ENCODE results near the gene ADD1.

Gene ADD1

DNA sequence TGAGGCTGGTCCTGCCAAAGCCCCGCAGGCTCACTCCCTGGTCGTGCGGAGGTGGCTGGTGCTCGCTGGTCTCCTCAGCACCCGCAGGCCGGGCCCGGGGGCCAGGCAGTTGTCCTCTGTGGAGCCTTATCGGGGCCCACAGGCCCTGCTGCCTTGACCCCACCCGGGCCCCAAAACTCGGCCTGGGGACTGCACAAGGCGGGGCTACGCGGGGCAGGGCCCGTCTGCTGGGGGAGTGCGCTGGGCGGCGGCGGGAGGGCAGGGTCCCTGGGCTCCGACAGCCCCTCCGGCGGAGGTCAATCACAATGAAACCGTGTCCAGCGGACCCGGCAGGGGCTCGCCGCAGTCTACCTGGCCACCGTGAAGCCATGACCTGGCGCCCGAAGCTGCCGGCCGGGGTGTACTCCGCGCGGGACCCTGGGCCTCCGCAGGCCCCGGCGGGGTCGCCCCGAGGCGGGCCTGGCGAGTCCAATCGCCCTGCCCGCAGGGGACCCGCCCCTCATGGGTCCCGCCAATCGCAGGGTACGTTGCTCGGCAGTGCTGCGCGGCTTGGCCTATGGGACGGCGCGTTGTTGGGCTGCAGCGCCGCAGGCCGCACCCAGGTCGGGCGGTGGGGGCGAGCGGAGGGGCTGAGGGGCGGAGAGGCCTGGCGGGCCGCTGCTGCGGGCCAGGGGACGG lies at the start of gene ADD1:
ADD1 (plus strand) TSS at position 582 of the 678 bp plus-strand sequence. CDS start 32,072 bp downstream, outside the sequence.
- DNase-seq (ENCODE audit: low spot score) = peak; percentile 100

GRCh38 chr4:2794486-2795299 lies 49.0 kb upstream of the ADD1 start:
- DNase-seq (ENCODE audit: low spot score) = no peak

GRCh38 chr4:2795300-2795892 lies 48.2 kb upstream of the ADD1 start:
- no peak for DNase-seq (ENCODE audit: low spot score)

DNA sequence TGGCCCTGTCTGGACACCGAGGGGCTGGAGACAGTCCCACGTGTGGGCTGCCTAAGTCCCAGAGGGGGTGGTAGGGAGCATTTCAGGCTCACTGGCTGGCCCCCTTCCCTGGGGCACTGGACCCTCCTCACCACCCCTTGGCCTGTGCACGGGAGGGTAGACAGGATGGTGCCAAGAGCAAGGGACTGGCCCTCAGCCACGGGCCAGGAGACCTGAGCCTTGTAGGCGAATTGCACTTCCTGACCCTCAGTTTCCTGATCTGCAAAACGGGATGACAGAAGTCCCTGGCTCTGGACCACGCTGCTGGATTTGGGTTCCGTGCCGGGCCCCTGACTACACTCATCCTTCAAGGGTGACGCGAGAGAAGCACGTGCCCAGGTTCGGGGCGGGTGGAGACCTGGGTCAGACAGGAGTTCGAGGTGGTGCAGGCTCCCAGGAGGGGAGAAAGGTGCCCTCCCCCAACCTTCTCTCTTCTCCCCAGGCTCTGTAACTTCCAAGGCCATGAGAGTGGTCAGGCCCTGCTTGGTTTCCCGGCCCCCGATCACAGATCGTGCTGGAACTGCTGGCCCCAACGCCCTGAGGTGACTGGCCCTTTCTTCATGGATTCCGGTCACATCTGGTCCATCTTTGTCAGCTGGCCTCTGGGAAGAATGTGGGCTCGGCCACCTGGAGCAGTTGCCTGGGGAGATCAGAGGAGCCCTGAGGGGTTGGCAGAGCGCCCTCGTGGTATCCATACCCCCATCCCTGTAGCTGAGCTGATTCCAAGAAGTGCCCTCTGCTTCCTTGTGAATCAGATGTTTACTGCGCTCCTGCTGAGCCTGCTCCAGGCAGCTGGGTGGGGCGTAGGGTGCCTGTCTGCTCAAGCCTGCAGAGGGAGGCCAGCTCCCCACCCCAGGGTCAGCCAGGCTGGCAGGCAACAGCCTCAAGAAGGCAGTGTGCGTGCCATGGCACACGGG lies 47.5 kb upstream of the ADD1 start:
- DNase-seq (ENCODE audit: low spot score) = no peak

- DNase-seq (ENCODE audit: low spot score) = no peak
Measured at GRCh38 chr4:2796849-2797544, 46.6 kb upstream of the ADD1 start.

- no peak for DNase-seq (ENCODE audit: low spot score)
Measured at GRCh38 chr4:2797545-2798305, 45.9 kb upstream of the ADD1 start.

- no peak for DNase-seq (ENCODE audit: low spot score)
Measured at GRCh38 chr4:2798399-2799223, 45.0 kb upstream of the ADD1 start.

- no peak for DNase-seq (ENCODE audit: low spot score)
Measured at GRCh38 chr4:2799224-2799911, 44.3 kb upstream of the ADD1 start.

- no peak for DNase-seq (ENCODE audit: low spot score)
Measured at GRCh38 chr4:2799971-2800690, 43.5 kb upstream of the ADD1 start.

- DNase-seq (ENCODE audit: low spot score) = peak; percentile 61
Measured at GRCh38 chr4:2800691-2801596, 42.7 kb upstream of the ADD1 start.

DNA sequence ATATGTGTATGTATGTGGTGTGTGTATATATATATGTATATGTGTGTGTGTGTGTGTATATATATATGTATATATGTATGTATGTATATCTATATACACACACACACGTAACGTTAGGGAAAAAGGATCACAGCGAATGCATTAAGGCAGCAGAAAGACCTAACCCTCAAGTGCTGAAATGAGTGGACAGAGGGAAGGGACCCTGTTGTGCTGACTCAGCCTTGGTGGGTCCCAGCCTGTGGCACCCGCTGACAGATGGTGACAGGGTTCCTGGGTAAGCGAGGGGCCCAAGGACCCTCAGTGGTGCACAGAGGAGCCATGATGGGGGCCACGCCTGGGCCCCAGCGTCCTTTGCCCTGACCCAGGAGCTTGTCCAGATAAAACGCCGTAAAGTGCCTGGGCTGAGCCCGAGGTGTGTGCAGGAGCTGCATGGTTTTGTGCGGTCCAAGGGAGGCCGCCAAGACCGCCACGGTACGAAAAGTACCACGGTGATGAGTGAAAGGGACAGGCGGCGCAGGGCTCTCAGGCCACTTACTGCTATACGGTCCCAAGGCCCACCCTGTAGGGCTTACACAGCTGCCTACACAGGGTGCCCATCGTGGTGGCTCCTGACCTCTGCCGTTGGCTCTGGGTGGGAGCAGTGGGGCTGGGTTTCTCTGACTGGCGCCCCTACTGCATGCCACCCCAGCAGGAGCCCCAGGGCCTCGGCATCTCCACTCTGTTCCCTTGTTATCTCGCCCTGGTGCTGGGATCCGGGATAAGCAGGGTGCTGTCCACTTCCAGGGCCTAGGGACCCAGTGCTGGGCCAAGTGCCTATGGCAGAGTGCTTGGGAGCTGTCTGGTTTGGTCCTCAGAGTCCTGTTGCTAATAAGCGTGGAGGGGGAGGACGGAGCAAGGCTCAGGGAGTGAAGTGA lies 40.8 kb upstream of the ADD1 start:
- DNase-seq (ENCODE audit: low spot score) = no peak

- no peak for DNase-seq (ENCODE audit: low spot score)
Measured at GRCh38 chr4:2803624-2804448, 39.8 kb upstream of the ADD1 start.

DNA sequence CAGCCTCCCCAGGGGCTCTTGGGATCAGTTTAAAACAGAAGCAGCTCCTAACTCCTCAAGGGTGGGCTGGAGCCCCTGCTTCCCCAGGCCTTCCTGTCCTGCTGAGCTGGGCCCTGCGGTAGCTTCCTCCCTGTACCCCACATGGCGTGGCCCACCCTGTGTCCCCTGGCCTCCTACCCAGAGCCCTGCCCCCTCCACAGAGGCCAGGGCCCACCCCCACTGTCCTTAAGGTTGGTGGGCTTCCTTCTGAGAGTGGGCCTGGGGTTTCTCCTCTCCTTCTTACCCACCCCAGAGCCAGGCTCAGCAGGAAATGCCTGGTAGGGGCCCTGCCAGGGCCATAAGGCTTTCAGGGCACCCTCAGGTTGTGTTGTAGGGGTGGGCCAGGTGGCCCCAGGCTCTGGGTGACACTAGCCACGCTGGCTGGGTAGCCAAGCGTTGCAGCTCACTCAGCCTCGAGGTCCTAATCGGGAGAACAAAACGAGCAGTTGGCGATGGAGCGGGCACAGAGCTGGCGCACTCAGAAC lies 39.1 kb upstream of the ADD1 start:
- no peak for DNase-seq (ENCODE audit: low spot score)

GRCh38 chr4:2804973-2805501 lies 38.6 kb upstream of the ADD1 start:
- no peak for DNase-seq (ENCODE audit: low spot score)
